ENCODE data around the gene NLRP9. TPM values are rescaled to one million over a fixed set of nuclear protein-coding genes. Genes with fewer than 3 reads are reported as not detected.
A peak's percentile ranks its signal among the peaks of the same experiment; 100 is the strongest.

Gene NLRP9
- polyA plus RNA-seq, 2 donors: not detected

DNA sequence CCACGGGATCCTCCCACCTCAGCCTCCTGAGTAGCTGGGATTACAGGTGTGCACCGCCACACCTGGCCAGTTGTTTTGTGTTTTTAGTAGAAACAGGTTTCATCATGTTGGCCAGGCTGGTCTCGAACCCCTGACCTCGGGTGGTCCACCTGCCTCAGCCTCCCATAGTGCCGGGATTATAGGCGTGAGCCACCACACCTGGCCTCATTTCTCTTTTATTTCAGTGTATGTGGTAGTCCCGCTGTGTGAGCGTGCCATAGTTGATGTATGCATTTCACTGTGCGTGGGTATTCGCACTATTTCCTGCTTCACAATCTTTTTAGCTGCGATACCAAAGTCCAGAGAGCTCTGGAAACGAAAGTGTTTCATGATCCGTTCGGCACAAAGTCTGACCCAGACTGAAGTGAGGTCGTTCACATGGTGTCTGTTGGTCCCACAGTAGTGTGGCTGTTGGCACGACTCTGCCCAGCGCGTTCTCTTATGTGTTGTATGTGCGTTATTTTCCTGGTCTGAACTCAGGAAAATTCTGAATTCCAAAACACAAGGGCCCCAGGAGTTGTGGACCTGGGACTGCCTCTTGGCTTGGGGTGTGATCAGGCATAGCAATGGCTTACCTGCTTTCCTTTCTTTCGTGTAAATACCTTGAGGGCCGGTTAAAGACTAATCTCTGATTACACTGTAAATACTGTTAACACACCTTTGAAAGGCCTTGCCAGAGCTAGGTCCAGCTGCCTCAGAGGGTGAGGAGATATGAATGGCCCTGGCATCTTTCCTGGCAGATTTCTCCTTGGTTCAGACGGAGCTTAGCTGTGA lies 54.5 kb downstream of the NLRP9 start:
- no peaks in the 10 kb centered on the region for H3K9me3 ChIP-seq (ENCODE audit: control insufficient read depth in 2 of 2, insufficient read depth in 1 of 2, low read depth in 1 of 2, low read length in 1 of 2)
- WGBS, 2 donors: 63 to 78% methylated on average over 22 of the region's 22 CpGs
- H3K27ac ChIP-seq (ENCODE audit: low read depth in 2 of 2, low read length in 1 of 2): no peak overlapping the region
- peaks cover 10 to 66% of the 10 kb centered on the region in 2 donors for H3K36me3 ChIP-seq (ENCODE audit: control insufficient read depth in 2 of 2, insufficient read depth in 2 of 2, low read length in 1 of 2)
- no peaks in the 10 kb centered on the region for H3K27me3 ChIP-seq (ENCODE audit: control insufficient read depth in 1 of 2, insufficient read depth in 2 of 2, low read length in 2 of 2)
- no peak overlapping the region for H3K4me3 ChIP-seq (ENCODE audit: low read depth in 1 of 2, low read length in 2 of 2)
- H3K4me1 ChIP-seq (ENCODE audit: control insufficient read depth in 2 of 2, insufficient read depth in 2 of 2, low read length in 1 of 2): peaks cover 0 to 16% of the 10 kb centered on the region in 2 donors

DNA sequence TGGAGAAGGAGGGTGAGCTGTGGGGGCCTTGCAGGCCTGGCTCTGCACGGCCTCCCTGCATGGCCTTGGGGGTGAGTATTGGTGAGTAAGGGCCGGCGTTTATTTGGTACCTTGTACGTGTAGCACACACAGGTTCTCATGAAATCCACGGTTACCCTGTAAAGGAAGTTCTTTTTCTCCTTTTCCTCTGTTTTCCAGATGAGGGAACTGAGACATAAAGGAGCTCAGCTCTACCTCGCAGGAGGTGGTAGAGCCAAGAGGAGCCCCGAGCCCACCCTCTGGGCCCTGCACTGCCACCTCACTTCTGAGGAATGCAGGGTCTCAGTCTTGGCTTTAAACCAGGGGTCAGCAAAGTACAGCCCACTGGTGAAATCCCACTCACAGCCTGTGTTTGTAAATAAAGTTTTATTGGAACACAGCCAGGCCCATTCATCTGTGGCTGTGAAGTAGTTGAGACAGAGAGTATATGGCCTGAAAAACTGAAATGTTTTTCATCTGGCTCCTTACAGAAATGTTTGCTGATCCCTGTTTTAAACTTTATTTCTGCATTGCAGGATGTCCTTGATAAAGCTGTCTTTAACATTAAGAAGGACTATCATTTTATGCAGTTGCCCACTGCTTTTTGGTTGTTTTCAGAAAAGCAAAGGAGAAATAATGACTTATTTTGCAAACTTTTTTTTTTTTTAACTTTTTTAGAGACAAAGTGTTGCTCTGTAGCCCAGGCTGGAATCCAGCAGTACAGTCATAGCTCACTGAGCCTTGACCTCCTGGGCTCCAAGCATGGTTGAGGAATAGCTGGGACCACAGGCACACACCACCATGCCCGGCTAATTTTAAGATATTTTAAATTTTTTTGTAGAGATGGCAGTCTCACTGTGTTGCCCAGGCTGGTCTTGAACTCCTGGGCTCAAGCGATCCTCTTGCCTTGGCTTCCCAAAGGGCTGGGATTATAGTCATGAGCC lies 56.8 kb downstream of the NLRP9 start:
- no peak overlapping the region for H3K4me3 ChIP-seq (ENCODE audit: low read depth in 1 of 2, low read length in 2 of 2)
- peaks cover 10 to 54% of the 10 kb centered on the region in 2 donors for H3K36me3 ChIP-seq (ENCODE audit: control insufficient read depth in 2 of 2, insufficient read depth in 2 of 2, low read length in 1 of 2)
- 87% methylated on average over 9 of the region's 9 CpGs for WGBS, 2 donors
- H3K9me3 ChIP-seq (ENCODE audit: control insufficient read depth in 2 of 2, insufficient read depth in 1 of 2, low read depth in 1 of 2, low read length in 1 of 2): no peaks in the 10 kb centered on the region
- no peaks in the 10 kb centered on the region for H3K27me3 ChIP-seq (ENCODE audit: control insufficient read depth in 1 of 2, insufficient read depth in 2 of 2, low read length in 2 of 2)
- H3K4me1 ChIP-seq (ENCODE audit: control insufficient read depth in 2 of 2, insufficient read depth in 2 of 2, low read length in 1 of 2): peaks cover 3 to 22% of the 10 kb centered on the region in 2 donors
- no peak overlapping the region for H3K27ac ChIP-seq (ENCODE audit: low read depth in 2 of 2, low read length in 1 of 2)

DNA sequence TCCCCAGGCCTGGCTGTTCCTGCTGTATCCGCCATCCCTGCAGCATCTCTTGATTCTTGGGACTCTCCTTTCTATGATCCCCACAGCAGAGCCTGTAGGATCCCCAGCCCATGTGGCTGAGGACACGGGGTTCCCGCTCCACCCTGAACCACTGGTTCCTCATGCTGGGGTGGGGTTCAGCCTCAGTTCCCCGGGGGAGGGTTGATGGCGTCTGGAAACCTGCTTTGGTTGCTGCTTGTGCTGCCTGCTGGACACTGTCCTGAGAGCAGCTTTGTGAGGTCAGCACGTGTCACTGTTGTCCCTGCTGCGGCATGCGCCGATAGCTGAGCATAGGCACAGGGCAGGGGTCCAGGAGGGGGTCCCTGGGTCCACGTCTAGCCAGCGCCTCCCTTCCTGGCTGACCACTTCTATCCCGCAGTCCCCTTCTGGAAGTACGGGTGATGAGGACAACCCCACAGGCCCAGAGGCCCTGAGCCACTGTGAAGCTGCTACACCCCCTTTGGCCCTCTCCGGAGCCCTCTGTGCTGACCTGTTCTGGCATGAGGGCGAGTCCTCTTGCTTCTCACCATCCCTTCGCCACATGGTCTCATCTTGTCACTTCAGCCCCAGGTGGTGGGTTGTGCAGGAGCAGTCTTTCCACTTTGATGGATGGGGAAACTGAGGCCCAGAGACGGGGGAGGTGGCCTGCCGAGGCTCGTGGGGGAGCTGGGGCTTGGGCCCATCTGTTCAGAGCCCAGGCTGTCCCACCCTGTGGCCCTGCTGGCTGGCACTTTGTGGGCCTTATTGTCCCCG lies 57.7 kb downstream of the NLRP9 start:
- Histone ChIP-seq H3K36me3 (ENCODE audit: control insufficient read depth in 2 of 2, insufficient read depth in 2 of 2, low read length in 1 of 2) (peaks cover 6 to 45% of the 10 kb centered on the region in 2 donors), H3K9me3 (ENCODE audit: control insufficient read depth in 2 of 2, insufficient read depth in 1 of 2, low read depth in 1 of 2, low read length in 1 of 2) (no peaks in the 10 kb centered on the region), H3K27me3 (ENCODE audit: control insufficient read depth in 1 of 2, insufficient read depth in 2 of 2, low read length in 2 of 2) (no peaks in the 10 kb centered on the region), H3K4me1 (ENCODE audit: control insufficient read depth in 2 of 2, insufficient read depth in 2 of 2, low read length in 1 of 2) (peaks cover 4 to 22% of the 10 kb centered on the region in 2 donors), H3K27ac (ENCODE audit: low read depth in 2 of 2, low read length in 1 of 2) (no peak overlapping the region), H3K4me3 (ENCODE audit: low read depth in 1 of 2, low read length in 2 of 2) (no peak overlapping the region)
- WGBS, 2 donors: 92 to 93% methylated on average over 20 of the region's 20 CpGs

DNA sequence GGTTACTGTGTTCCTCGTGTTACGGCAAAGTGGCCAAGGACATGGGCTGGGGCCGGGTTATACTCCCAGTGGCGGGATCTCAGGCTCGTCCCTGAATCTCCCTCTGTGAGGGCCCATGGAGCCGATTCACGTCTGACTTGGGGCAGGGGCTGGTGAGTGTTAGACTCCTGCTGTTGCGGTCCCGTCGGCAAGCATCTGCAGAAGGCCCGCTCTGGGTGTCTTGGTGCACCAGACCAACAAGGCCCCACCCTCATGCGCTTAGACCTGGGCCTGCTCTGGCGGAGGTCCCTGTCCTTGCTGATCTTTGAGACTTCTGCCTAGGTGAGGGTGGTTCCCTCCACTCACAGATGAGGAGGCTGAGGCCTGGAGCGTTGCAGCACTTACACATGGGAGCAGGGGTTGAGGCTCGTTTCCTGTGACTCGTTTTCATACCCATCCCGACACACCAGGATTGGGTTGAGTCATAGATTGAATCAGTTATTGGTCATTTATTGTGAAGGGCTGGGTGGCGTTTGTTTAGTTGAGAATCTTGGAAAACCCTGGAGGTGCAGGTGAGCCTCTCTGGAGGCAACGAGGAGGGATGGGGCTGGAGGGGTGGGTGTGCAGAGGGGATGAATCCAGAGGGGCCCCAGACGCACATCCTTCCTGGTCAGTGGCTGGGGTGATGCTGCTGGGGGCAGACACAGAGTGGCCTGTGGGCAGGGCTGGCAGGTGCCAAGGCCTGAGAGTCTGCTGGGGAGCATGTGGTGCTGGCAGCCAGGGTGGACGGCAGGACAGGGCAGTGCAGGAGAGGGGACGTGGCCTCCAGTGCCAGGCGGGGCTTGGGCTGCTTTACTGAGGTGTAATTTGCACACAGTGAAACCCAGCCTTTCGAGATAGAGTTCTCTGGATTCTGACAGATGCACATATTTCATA lies 58.6 kb downstream of the NLRP9 start:
- no peak overlapping the region for H3K4me3 ChIP-seq (ENCODE audit: low read depth in 1 of 2, low read length in 2 of 2)
- H3K36me3 ChIP-seq (ENCODE audit: control insufficient read depth in 2 of 2, insufficient read depth in 2 of 2, low read length in 1 of 2): peaks cover 4 to 36% of the 10 kb centered on the region in 2 donors
- H3K9me3 ChIP-seq (ENCODE audit: control insufficient read depth in 2 of 2, insufficient read depth in 1 of 2, low read depth in 1 of 2, low read length in 1 of 2): no peaks in the 10 kb centered on the region
- peaks cover 4 to 18% of the 10 kb centered on the region in 2 donors for H3K4me1 ChIP-seq (ENCODE audit: control insufficient read depth in 2 of 2, insufficient read depth in 2 of 2, low read length in 1 of 2)
- no peaks in the 10 kb centered on the region for H3K27me3 ChIP-seq (ENCODE audit: control insufficient read depth in 1 of 2, insufficient read depth in 2 of 2, low read length in 2 of 2)
- 80 to 83% methylated on average over 23 to 24 of the region's 24 CpGs for WGBS, 2 donors
- H3K27ac ChIP-seq (ENCODE audit: low read depth in 2 of 2, low read length in 1 of 2): no peak overlapping the region

DNA sequence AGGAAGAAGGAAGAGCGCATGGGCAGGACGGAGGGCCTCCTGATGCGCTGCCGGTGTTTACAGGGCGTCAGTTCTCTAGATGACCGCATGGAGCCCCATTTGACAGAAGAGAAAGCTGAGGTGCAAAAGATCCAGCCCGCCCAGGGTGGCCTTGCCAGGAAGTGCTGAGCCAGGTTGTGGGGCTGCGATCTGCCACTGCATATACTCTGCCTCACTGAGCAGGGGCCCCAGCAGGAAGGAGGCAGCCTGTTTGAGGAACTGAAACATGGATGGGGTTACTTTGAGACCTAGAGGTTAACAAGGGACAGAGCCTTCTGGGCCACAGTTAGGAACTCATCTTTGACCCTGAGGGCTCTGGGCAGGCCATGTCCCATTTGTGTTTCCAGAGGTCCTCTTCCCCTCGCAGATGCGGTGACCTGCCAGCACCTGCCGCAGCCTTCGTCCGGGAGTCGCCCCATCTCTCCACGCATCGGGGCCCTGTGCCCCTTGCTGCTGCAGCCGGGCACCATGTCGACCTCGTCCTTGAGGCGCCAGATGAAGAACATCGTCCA lies 60.0 kb downstream of the NLRP9 start:
- H3K4me3 ChIP-seq (ENCODE audit: low read depth in 1 of 2, low read length in 2 of 2): no peak overlapping the region
- H3K4me1 ChIP-seq (ENCODE audit: control insufficient read depth in 2 of 2, insufficient read depth in 2 of 2, low read length in 1 of 2): peaks cover 4 to 18% of the 10 kb centered on the region in 2 donors
- H3K9me3 ChIP-seq (ENCODE audit: control insufficient read depth in 2 of 2, insufficient read depth in 1 of 2, low read depth in 1 of 2, low read length in 1 of 2): no peaks in the 10 kb centered on the region
- H3K27ac ChIP-seq (ENCODE audit: low read depth in 2 of 2, low read length in 1 of 2): peak overlapping the region; percentile 11 to 81
- peaks cover 4 to 34% of the 10 kb centered on the region in 2 donors for H3K36me3 ChIP-seq (ENCODE audit: control insufficient read depth in 2 of 2, insufficient read depth in 2 of 2, low read length in 1 of 2)
- no peaks in the 10 kb centered on the region for H3K27me3 ChIP-seq (ENCODE audit: control insufficient read depth in 1 of 2, insufficient read depth in 2 of 2, low read length in 2 of 2)
- WGBS, 2 donors: 85 to 86% methylated on average over 21 of the region's 21 CpGs

DNA sequence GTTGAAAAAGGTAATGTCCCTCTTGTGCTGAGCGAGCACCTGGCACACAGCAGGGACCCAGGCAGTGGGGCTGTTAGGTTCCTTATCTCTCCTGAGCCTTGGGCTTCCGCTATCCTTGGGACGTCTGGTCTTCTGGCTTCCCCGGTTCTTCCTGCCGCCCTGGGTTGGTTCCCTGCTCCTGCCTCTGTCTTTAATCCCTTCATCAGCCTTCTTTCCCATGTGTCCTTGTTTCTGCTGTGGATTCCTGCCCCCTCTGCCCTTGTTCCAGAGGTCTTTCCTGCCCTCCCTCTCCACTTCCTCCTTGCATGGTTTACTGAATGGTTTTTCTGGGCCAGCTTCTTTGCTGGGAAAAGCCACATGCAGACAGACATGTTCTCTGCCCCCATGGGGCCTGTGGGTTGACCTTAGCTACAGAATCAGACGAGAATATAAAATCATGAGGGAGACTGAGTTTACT lies 60.6 kb downstream of the NLRP9 start:
- 52 to 63% methylated on average over 6 of the region's 6 CpGs for WGBS, 2 donors
- Histone ChIP-seq H3K4me1 (ENCODE audit: control insufficient read depth in 2 of 2, insufficient read depth in 2 of 2, low read length in 1 of 2) (peaks cover 4 to 18% of the 10 kb centered on the region in 2 donors), H3K9me3 (ENCODE audit: control insufficient read depth in 2 of 2, insufficient read depth in 1 of 2, low read depth in 1 of 2, low read length in 1 of 2) (no peaks in the 10 kb centered on the region), H3K27me3 (ENCODE audit: control insufficient read depth in 1 of 2, insufficient read depth in 2 of 2, low read length in 2 of 2) (no peaks in the 10 kb centered on the region), H3K4me3 (ENCODE audit: low read depth in 1 of 2, low read length in 2 of 2) (no peak overlapping the region), H3K27ac (ENCODE audit: low read depth in 2 of 2, low read length in 1 of 2) (peak overlapping the region; percentile 15 to 81), H3K36me3 (ENCODE audit: control insufficient read depth in 2 of 2, insufficient read depth in 2 of 2, low read length in 1 of 2) (peaks cover 4 to 33% of the 10 kb centered on the region in 2 donors)

DNA sequence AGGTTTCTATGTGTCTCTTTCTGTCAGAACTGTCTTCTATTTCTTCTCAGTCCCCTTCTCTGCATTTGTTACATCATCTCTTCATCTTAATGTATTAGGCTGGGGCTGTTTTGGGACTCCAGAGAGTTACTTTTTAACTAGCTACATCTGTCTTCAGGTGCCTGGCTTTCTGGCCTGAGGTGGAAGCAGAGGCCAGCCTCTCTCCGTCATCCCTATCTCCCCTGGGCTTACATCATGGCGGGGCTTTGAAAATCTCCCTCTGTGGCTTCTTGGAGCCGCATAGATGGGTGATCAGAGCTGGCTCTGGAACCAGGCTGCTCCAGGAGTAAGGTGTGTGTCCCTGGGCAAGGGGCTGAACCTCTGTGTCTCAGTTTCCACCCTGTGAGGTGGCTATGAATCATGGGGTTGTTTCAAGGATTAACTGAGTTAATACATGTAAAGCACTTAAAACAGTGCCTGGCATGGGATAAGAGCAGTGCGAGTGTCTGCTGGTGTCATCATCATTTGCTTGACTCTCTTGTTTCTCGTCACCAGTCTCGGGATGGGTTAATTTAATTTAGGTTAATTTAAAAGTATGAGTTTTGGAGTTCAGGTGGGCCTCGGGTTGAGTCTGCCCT lies 61.2 kb downstream of the NLRP9 start:
- peak overlapping the region in 1 of 2 donors; percentile 97 for H3K4me3 ChIP-seq (ENCODE audit: low read depth in 1 of 2, low read length in 2 of 2)
- peak overlapping the region; percentile 36 to 83 for H3K27ac ChIP-seq (ENCODE audit: low read depth in 2 of 2, low read length in 1 of 2)
- no peaks in the 10 kb centered on the region for H3K27me3 ChIP-seq (ENCODE audit: control insufficient read depth in 1 of 2, insufficient read depth in 2 of 2, low read length in 2 of 2)
- H3K9me3 ChIP-seq (ENCODE audit: control insufficient read depth in 2 of 2, insufficient read depth in 1 of 2, low read depth in 1 of 2, low read length in 1 of 2): no peaks in the 10 kb centered on the region
- peaks cover 4 to 33% of the 10 kb centered on the region in 2 donors for H3K36me3 ChIP-seq (ENCODE audit: control insufficient read depth in 2 of 2, insufficient read depth in 2 of 2, low read length in 1 of 2)
- WGBS, 2 donors: 50 to 58% methylated on average over 7 of the region's 7 CpGs
- H3K4me1 ChIP-seq (ENCODE audit: control insufficient read depth in 2 of 2, insufficient read depth in 2 of 2, low read length in 1 of 2): peaks cover 4 to 18% of the 10 kb centered on the region in 2 donors

DNA sequence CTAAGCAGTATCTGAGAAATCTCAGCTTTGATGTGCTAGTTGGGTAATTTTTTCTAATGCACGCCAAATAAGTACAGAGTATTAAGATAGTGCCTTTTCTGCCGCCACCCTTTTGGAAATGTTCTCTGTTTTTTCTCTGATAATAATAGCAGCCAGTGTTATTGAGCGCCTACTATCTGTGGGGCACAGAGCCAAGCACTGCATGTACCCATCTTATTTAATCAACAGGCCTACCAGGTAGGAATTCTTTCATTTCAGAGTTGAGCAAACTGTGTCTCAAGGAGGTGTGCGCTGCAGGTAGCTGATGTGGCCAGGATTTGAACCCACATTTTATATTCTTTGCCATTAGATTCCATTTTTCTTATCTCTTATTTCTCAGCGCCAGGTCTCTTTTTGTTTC lies 61.8 kb downstream of the NLRP9 start:
- H3K36me3 ChIP-seq (ENCODE audit: control insufficient read depth in 2 of 2, insufficient read depth in 2 of 2, low read length in 1 of 2): peaks cover 4 to 33% of the 10 kb centered on the region in 2 donors
- no peak overlapping the region for H3K27ac ChIP-seq (ENCODE audit: low read depth in 2 of 2, low read length in 1 of 2)
- 42 to 60% methylated on average over 5 of the region's 5 CpGs for WGBS, 2 donors
- H3K4me1 ChIP-seq (ENCODE audit: control insufficient read depth in 2 of 2, insufficient read depth in 2 of 2, low read length in 1 of 2): peaks cover 4 to 18% of the 10 kb centered on the region in 2 donors
- no peaks in the 10 kb centered on the region for H3K27me3 ChIP-seq (ENCODE audit: control insufficient read depth in 1 of 2, insufficient read depth in 2 of 2, low read length in 2 of 2)
- H3K9me3 ChIP-seq (ENCODE audit: control insufficient read depth in 2 of 2, insufficient read depth in 1 of 2, low read depth in 1 of 2, low read length in 1 of 2): no peaks in the 10 kb centered on the region
- H3K4me3 ChIP-seq (ENCODE audit: low read depth in 1 of 2, low read length in 2 of 2): peak overlapping the region in 1 of 2 donors; percentile 97

Measured in esophagus (tissue), 2 donors.